Naive thymus-derived CD4-positive, alpha-beta T cell (primary cell): ENCODE measurements around the gene CC2D2A. TPM values are rescaled to one million over a fixed set of nuclear protein-coding genes. Genes with fewer than 3 reads are reported as not detected.

Experiments
- ATAC-seq: fragments of 150-1000 bp; cut with Tn5 transposase; 2 replicates; pipeline ENCODE4 v1.10.0; 2021; ENCODE audit warnings: mild to moderate bottlenecking, moderate library complexity
- CTCF ChIA-PET: fragments of 350-600 bp; sonication (Branson Sonifier 250); formaldehyde crosslinking; loops from one replicate; lab custom pipeline; 2021; ENCODE audit warnings: antibody characterized with exemption; lab: Charles Lee
- POLR2A ChIA-PET: fragments of 350-600 bp; sonication (Branson Sonifier 250); formaldehyde crosslinking; loops from one replicate; lab custom pipeline; 2021; ENCODE audit warnings: antibody characterized with exemption, inconsistent platforms; lab: Charles Lee
- DNase-seq, 9 donors: peaks; one replicate each; pipeline versions ENCODE4 v3.0.0 to v3.0.0-alpha.2; 2020 to 2022; ENCODE audit warnings: mixed read lengths in 1 of 9
- H3K27ac ChIP-seq: one replicate; pipeline ENCODE4 v1.7.0; 2013; ENCODE audit warnings: mild to moderate bottlenecking, low read depth, low read length, moderate library complexity
- H3K27me3 ChIP-seq, 2 donors: one replicate each; pipeline ENCODE4 v1.7.0; 2013; ENCODE audit warnings: low read length in 2 of 2, mild to moderate bottlenecking in 2 of 2, moderate library complexity in 2 of 2; ENCODE audit not compliant: control insufficient read depth in 2 of 2, insufficient read depth in 2 of 2
- H3K36me3 ChIP-seq, 3 experiments: 1 replicate in 2 of 3; 2 replicates in 1 of 3; pipeline ENCODE4 v1.7.0; 2013; ENCODE audit warnings: low read length in 3 of 3, mild to moderate bottlenecking in 3 of 3, moderate library complexity in 1 of 3; ENCODE audit not compliant: insufficient read depth in 3 of 3, control insufficient read depth in 2 of 3
- H3K4me1 ChIP-seq, 2 donors: one replicate each; pipeline ENCODE4 v1.7.0; 2013; ENCODE audit warnings: low read length in 2 of 2, mild to moderate bottlenecking in 2 of 2, moderate library complexity in 1 of 2; ENCODE audit not compliant: control insufficient read depth in 2 of 2, insufficient read depth in 2 of 2
- H3K4me3 ChIP-seq: 2 replicates; pipeline ENCODE4 v1.7.0; 2013; ENCODE audit warnings: mild to moderate bottlenecking, low read length
- H3K9me3 ChIP-seq, 3 experiments: 1 replicate in 2 of 3; 2 replicates in 1 of 3; pipeline ENCODE4 v1.7.0; 2013; ENCODE audit warnings: low read length in 3 of 3; ENCODE audit not compliant: control insufficient read depth in 2 of 3
- H3K27ac Mint-ChIP-seq, 9 donors: one replicate each; pipeline ENCODE4 v1.8.0; 2020 to 2022; ENCODE audit warnings: mixed read lengths in 9 of 9, mild to moderate bottlenecking in 8 of 9, moderate library complexity in 5 of 9, inconsistent platforms in 2 of 9
- H3K27me3 Mint-ChIP-seq, 5 donors: one replicate each; pipeline ENCODE4 v1.8.0; 2021 to 2022; ENCODE audit warnings: mixed read lengths in 5 of 5, mild to moderate bottlenecking in 1 of 5
- H3K36me3 Mint-ChIP-seq, 5 donors: one replicate each; pipeline ENCODE4 v1.8.0; 2020 to 2022; ENCODE audit warnings: mixed read lengths in 5 of 5, mild to moderate bottlenecking in 3 of 5, inconsistent platforms in 1 of 5
- H3K4me1 Mint-ChIP-seq, 7 donors: one replicate each; pipeline ENCODE4 v1.8.0; 2020 to 2022; ENCODE audit warnings: mixed read lengths in 7 of 7, mild to moderate bottlenecking in 3 of 7, inconsistent platforms in 1 of 7
- H3K4me3 Mint-ChIP-seq, 10 donors: one replicate each; pipeline ENCODE4 v1.8.0; 2020 to 2022; ENCODE audit warnings: mild to moderate bottlenecking in 10 of 10, mixed read lengths in 10 of 10, moderate library complexity in 6 of 10, inconsistent platforms in 2 of 10
- H3K9me3 Mint-ChIP-seq, 11 donors: one replicate each; pipeline ENCODE4 v1.8.0; 2020 to 2022; ENCODE audit warnings: mixed read lengths in 11 of 11, mild to moderate bottlenecking in 4 of 11, inconsistent platforms in 1 of 11, moderate library complexity in 1 of 11
- intact Hi-C, 2 donors: fragments of 100-400 bp; cut with micrococcal nuclease; formaldehyde crosslinking; loops; one replicate each; pipeline ENCODE4 v1.15.1; 2023
- polyA plus RNA-seq, 2 donors: library from polyadenylated mRNA; unstranded; fragments of 300-500 nt; fragmentation: Illumina TruSeq; gene quantifications; one replicate each; pipeline ENCODE4 v1.2.3, GENCODE V29; 2021
- total RNA-seq, 6 experiments: library from RNA in 5 of 6; stranded (reverse) in 5 of 6; gene quantifications; 1 replicate in 5 of 6; 2 replicates in 1 of 6; pipeline ENCODE4 v1.2.3 and lab custom pipeline; 2021 to 2026

CC2D2A gene
- total and polyA plus RNA-seq, 7 experiments from 2014 or later: 1.3 TPM; not detected in 6

- intact Hi-C loops: no loop called here
- peaks cover 0 to 16% (median 0%) of the 10 kb centered on the region in 3 experiments for H3K36me3 ChIP-seq
Observed at GRCh38 chr4:15563871-15564270, 94.2 kb downstream of the CC2D2A start.

GRCh38 chr4:15568821-15569220 lies 99.1 kb downstream of the CC2D2A start:
- no peak overlapping the region for H3K27ac Mint-ChIP-seq
- ChIA-PET POLR2A (no interaction called here), CTCF (no interaction called here)
- no peak overlapping the region for H3K4me3 ChIP-seq
- H3K4me1 ChIP-seq: no peaks in the 10 kb centered on the region
- no peak overlapping the region for H3K4me3 Mint-ChIP-seq
- no peak for DNase-seq
- H3K36me3 Mint-ChIP-seq: peaks cover 9 to 57% (median 42%) of the 10 kb centered on the region in 5 donors
- peaks cover 0 to 2% (median 0%) of the 10 kb centered on the region in 11 donors for H3K9me3 Mint-ChIP-seq
- no peak overlapping the region for H3K27ac ChIP-seq
- H3K36me3 ChIP-seq: peaks cover 0 to 15% (median 0%) of the 10 kb centered on the region in 3 experiments
- ATAC-seq: no peak
- no peaks in the 10 kb centered on the region for H3K4me1 Mint-ChIP-seq
- no peaks in the 10 kb centered on the region for H3K27me3 Mint-ChIP-seq
- no peaks in the 10 kb centered on the region for H3K9me3 ChIP-seq
- H3K27me3 ChIP-seq: no peaks in the 10 kb centered on the region
- intact Hi-C loops: no loop called here

More at GRCh38 chr4:15563871-15564270, 94.2 kb downstream of the CC2D2A start:
- no peaks in the 10 kb centered on the region for H3K27me3 ChIP-seq
- DNase-seq: no peak
- Mint-ChIP-seq H3K9me3 (peaks cover 0 to 2% (median 0%) of the 10 kb centered on the region in 11 donors), H3K36me3 (peaks cover 9 to 65% (median 46%) of the 10 kb centered on the region in 5 donors), H3K27ac (no peak overlapping the region), H3K27me3 (no peaks in the 10 kb centered on the region), H3K4me3 (no peak overlapping the region), H3K4me1 (peaks cover 0 to 3% (median 0%) of the 10 kb centered on the region in 7 donors)
- H3K4me1 ChIP-seq: no peaks in the 10 kb centered on the region
- no peak overlapping the region for H3K4me3 ChIP-seq
- POLR2A ChIA-PET: no interaction called here
- no peak for ATAC-seq
- H3K27ac ChIP-seq: no peak overlapping the region
- no peaks in the 10 kb centered on the region for H3K9me3 ChIP-seq
- CTCF ChIA-PET: no interaction called here

GRCh38 chr4:15569746-15570145 lies 100.1 kb downstream of the CC2D2A start:
- Histone ChIP-seq H3K36me3 (peaks cover 0 to 15% (median 0%) of the 10 kb centered on the region in 3 experiments), H3K9me3 (no peaks in the 10 kb centered on the region), H3K4me3 (no peak overlapping the region), H3K27me3 (no peaks in the 10 kb centered on the region), H3K27ac (no peak overlapping the region), H3K4me1 (no peaks in the 10 kb centered on the region)
- Mint-ChIP-seq H3K27me3 (no peaks in the 10 kb centered on the region), H3K9me3 (peaks cover 0 to 2% (median 0%) of the 10 kb centered on the region in 11 donors), H3K27ac (peak overlapping the region in 1 of 9 donors; percentile 33), H3K4me3 (no peak overlapping the region), H3K36me3 (peaks cover 9 to 60% (median 37%) of the 10 kb centered on the region in 5 donors), H3K4me1 (no peaks in the 10 kb centered on the region)
- CTCF ChIA-PET: no interaction called here
- no peak for DNase-seq
- ATAC-seq: no peak
- POLR2A ChIA-PET: no interaction called here
- intact Hi-C loops: no loop called here

GRCh38 chr4:15575966-15576365 lies 106.3 kb downstream of the CC2D2A start:
- H3K4me1 Mint-ChIP-seq: no peaks in the 10 kb centered on the region
- Histone ChIP-seq H3K36me3 (no peaks in the 10 kb centered on the region), H3K4me1 (no peaks in the 10 kb centered on the region), H3K27me3 (no peaks in the 10 kb centered on the region), H3K9me3 (no peaks in the 10 kb centered on the region), H3K27ac (no peak overlapping the region), H3K4me3 (no peak overlapping the region)
- peaks cover 0 to 19% (median 0%) of the 10 kb centered on the region in 5 donors for H3K36me3 Mint-ChIP-seq
- ChIA-PET CTCF (no interaction called here), POLR2A (no interaction called here)
- intact Hi-C loops: no loop called here
- no peak for ATAC-seq
- DNase-seq: no peak
- no peaks in the 10 kb centered on the region for H3K9me3 Mint-ChIP-seq
- H3K27me3 Mint-ChIP-seq: no peaks in the 10 kb centered on the region
- no peak overlapping the region for H3K27ac Mint-ChIP-seq
- no peak overlapping the region for H3K4me3 Mint-ChIP-seq

- H3K9me3 ChIP-seq: no peaks in the 10 kb centered on the region
- CTCF ChIA-PET: no interaction called here
- Mint-ChIP-seq H3K4me1 (peaks cover 0 to 4% (median 0%) of the 10 kb centered on the region in 7 donors), H3K4me3 (no peak overlapping the region), H3K27me3 (no peaks in the 10 kb centered on the region), H3K9me3 (no peaks in the 10 kb centered on the region), H3K36me3 (peaks cover 0 to 19% (median 0%) of the 10 kb centered on the region in 5 donors), H3K27ac (no peak overlapping the region)
- DNase-seq (no peak), ATAC-seq (no peak)
- no peaks in the 10 kb centered on the region for H3K27me3 ChIP-seq
- POLR2A ChIA-PET: no interaction called here
- no peak overlapping the region for H3K27ac ChIP-seq
- no peaks in the 10 kb centered on the region for H3K4me1 ChIP-seq
- no peak overlapping the region for H3K4me3 ChIP-seq
- intact Hi-C loops: no loop called here
- no peaks in the 10 kb centered on the region for H3K36me3 ChIP-seq
Observed at GRCh38 chr4:15577508-15577907, 107.8 kb downstream of the CC2D2A start.

- Histone ChIP-seq H3K27ac (no peak overlapping the region), H3K4me3 (no peak overlapping the region), H3K9me3 (no peaks in the 10 kb centered on the region), H3K36me3 (no peaks in the 10 kb centered on the region), H3K4me1 (no peaks in the 10 kb centered on the region), H3K27me3 (no peaks in the 10 kb centered on the region)
- CTCF ChIA-PET: no interaction called here
- Mint-ChIP-seq H3K9me3 (no peaks in the 10 kb centered on the region), H3K27me3 (no peaks in the 10 kb centered on the region), H3K4me1 (peaks cover 0 to 18% (median 4%) of the 10 kb centered on the region in 7 donors), H3K4me3 (no peak overlapping the region), H3K27ac (no peak overlapping the region), H3K36me3 (peaks cover 0 to 26% (median 0%) of the 10 kb centered on the region in 5 donors)
- intact Hi-C loops: no loop called here
- ATAC-seq (no peak), DNase-seq (no peak)
- POLR2A ChIA-PET: no interaction called here
Observed at GRCh38 chr4:15584785-15585184, 115.1 kb downstream of the CC2D2A start.

GRCh38 chr4:15585331-15585730 lies 115.6 kb downstream of the CC2D2A start:
- H3K4me3 Mint-ChIP-seq: no peak overlapping the region
- no peak overlapping the region for H3K27ac Mint-ChIP-seq
- peaks cover 0 to 18% (median 4%) of the 10 kb centered on the region in 7 donors for H3K4me1 Mint-ChIP-seq
- CTCF ChIA-PET: no interaction called here
- Histone ChIP-seq H3K4me1 (no peaks in the 10 kb centered on the region), H3K36me3 (no peaks in the 10 kb centered on the region), H3K9me3 (no peaks in the 10 kb centered on the region), H3K4me3 (no peak overlapping the region), H3K27ac (no peak overlapping the region), H3K27me3 (no peaks in the 10 kb centered on the region)
- POLR2A ChIA-PET: no interaction called here
- DNase-seq: no peak
- no peaks in the 10 kb centered on the region for H3K27me3 Mint-ChIP-seq
- intact Hi-C loops: no loop called here
- H3K9me3 Mint-ChIP-seq: no peaks in the 10 kb centered on the region
- H3K36me3 Mint-ChIP-seq: peaks cover 0 to 26% (median 0%) of the 10 kb centered on the region in 5 donors
- ATAC-seq: no peak
